DMS114 treated with DMSO at 0.1 percent for 48 hours (cell line): ENCODE data around the gene IL20RA.

Experiments
- DNase-seq: peaks from one replicate; lab custom pipeline; 2025; ENCODE audit not compliant: unreplicated experiment; lab: John Stamatoyannopoulos, UW

Gene IL20RA

DNA sequence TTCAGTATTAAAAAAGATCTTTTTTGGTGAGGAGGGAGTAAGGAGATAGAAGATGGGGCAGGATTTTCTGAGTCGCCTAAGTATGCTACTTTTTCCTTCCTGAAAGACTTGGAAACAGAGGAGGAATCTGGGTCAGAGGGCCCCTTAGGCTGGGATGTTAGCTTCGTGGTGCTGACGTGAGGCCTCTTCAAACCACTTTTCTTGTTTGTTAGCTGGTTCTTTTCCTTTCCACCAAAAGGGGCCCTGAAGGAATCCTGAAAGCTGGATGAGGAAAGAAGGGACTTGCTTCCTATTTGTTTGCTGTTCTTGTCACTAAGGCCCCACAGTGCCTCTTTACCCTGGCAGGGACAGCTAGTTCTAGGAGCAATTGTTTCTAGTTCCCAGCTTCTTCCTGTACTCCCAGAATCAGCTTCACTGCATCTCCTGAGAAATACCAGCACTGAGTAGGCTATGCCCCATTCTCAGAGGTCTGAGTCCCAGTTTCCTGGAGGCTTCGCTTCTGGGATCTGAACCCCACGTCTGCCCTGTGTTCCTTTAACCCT is 2.2 kb upstream of the IL20RA start:
- no peak for DNase-seq

GRCh38 chr6:137045222-137045789 is 541 bp upstream of the IL20RA start:
- no peak for DNase-seq

DNA sequence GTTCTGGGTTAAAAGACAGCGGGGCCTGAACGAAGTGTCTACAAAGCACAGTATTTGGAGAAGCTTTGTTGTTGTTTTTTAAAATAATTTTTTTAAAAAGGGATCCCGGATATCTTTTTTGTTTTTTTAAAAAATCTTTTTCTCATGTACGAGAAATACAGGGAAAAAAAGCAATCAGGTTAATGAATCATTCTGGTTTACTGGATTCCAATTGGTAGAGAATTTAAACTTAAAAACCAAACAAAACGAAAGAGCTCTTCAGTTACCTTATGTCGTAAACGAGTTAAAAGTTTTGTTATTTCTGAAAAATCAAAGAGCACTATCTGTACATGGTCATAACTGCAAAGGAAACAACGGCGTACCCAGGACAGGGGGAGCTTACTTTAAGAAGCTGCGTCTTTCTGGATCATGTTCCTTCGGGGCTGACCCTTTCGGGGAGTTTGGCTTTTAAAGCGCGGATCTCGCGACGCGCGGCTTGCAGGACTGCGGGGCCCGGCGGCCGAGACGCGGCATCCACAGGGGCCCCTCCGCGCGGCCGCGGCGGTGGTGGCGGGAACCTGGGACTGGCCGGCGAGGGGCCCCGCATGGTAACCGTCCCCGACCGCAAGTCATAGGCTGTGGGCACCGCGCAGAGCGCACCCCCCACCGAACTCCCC is 927 bp downstream of the IL20RA start:
- peak; percentile 5 for DNase-seq

DNA sequence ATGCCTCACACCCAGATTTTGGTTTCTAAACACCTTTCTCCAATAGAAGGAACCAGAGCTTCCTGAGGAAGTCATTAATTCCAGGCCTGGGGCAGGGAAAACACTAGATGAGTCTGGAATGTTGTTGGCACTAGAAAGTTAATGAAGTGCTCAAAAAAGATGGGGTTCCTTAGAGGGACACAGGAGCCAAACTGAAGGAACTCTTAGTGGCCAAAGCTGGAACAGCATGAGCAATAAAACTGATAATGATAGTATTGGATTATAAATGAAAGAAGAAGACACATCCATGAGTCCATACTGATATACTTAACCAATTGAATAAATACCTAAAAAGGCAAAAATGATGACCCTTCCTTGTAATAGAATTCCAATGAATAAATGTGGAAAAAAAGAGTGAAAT is 4.4 kb downstream of the IL20RA start:
- DNase-seq, result no peak

DNA sequence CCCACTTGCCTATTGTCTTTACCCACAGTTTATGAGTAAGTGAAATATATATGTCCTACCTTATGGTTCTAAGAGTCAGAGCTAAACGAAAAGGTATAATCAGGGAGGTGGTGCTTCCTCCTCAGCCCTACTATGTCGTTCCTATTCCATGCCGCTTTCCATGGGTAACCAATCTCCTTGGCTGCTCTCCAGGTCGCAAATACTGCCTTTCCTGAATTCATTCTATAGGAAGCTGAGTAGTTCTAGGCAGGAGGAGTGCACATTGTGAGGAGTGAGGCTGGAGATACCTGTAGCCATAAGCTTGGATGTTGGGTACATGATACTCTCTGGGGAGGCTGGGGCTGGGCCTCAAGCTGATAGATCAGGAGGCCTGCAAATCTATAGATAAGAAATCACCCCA is 5.8 kb downstream of the IL20RA start:
- DNase-seq, result no peak

GRCh38 chr6:137036566-137037300 is 8.0 kb downstream of the IL20RA start:
- DNase-seq, result no peak

DNA sequence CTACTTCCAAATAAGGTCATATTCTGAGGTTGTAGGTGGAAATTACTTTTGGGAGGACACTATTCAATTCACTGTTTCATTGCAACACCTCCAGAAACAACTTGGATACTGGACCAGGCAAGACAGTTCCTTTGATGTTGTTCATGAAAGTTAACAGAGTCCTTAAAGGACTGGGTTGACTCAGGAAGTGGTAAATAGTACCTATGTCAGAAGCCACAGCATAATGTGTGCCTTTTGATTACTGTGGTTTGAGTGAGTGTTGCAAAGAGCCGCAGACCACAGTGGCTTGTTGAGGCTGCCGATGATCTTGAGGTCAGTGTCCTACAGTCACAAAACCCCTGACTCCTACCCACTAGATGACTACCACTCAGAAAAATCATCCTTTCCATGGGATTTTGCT is 10.9 kb downstream of the IL20RA start:
- DNase-seq, result no peak

DNA sequence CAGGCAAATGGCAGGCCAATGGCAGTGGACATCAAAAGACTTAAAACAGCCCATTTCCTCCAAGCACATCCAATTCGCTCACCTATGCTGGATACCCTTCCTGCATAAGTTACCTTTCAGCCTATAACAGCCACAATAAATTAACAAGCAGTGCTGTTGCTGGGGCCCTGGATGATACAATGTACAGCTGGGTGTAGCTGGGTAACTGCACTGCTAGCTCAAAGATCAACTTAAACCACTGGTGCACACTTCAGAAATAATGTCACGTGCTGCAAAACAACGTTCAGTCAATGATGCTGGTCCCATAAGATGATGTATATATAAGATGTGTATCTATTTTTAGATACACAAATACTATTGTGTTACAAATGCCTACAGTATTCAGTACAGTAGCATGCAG is 13.6 kb downstream of the IL20RA start:
- DNase-seq, result no peak

GRCh38 chr6:137028912-137029311 is 15.9 kb downstream of the IL20RA start:
- no peak for DNase-seq

GRCh38 chr6:137025786-137026730 is 18.7 kb downstream of the IL20RA start:
- no peak for DNase-seq

- DNase-seq, result no peak
Observed at GRCh38 chr6:137024237-137024990, 20.4 kb downstream of the IL20RA start.

DNA sequence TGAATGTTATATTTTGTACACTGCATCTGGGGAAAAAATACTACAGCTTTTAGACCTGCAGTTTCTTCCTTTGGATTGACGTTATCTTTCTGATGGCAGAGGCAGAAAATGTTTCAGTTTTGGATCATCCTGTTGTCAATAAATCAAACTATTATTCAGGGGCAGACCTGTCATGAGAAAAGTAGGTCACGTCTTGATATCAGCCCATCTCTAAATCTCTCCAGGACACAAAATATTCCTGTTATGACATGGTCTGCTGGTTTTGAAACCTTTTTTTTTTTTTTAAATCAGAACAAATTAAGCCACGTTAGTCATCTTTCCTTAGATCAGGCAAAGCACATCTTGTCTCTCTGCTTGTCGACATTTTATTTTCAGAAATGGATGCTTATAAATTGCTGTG is 24.0 kb downstream of the IL20RA start:
- DNase-seq, result no peak

- DNase-seq, result no peak
Observed at GRCh38 chr6:137019476-137020272, 25.1 kb downstream of the IL20RA start.

DNA sequence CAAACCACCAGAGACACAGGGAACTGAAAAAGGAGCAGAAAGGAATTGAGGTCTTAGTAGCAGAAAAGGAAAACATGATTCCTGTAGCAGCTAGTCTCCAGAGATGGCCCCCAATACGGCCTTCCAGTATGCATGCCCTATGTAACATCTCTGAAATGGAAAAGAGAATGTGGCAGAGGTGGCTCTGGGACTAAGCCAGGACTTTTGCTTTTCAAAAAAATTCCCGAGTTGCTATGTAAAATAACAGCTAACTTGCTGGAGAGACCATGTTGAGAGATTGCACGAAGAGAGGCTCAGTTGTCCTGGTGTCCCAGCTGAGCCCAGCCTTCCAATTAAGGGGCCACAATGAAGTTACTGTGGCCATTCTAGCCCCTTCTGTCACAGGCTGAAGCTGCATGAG is 27.7 kb downstream of the IL20RA start:
- no peak for DNase-seq

DNA sequence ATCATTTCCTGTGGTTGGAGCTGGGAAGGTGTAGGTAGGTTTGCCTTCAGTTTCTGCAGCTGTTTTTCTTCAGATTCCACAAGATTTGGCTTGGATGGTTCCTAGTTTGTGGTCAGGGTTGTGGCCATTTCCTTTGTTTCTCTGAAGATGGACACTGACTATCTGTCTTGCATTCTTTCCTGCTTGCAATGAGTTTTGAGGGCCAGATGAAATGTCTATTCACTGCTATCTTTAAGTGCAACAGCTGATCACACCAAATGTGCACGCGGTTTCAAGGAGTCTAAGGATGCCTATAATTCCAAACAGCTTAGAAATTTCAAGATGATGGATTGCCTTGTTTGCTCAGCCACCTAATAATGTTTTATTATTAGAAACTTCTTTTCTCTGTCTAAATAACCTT is 28.4 kb downstream of the IL20RA start:
- no peak for DNase-seq

- DNase-seq, result no peak
Observed at GRCh38 chr6:137015943-137016342, 28.8 kb downstream of the IL20RA start.

GRCh38 chr6:137013738-137014602 is 30.8 kb downstream of the IL20RA start:
- DNase-seq, result no peak

- no peak for DNase-seq
Observed at GRCh38 chr6:137013031-137013430, 31.7 kb downstream of the IL20RA start.

GRCh38 chr6:137011406-137011805 is 33.4 kb downstream of the IL20RA start:
- DNase-seq, result no peak
